OCI-LY7 (cell line): ENCODE results near the gene SFT2D1. TPM values are rescaled to one million over a fixed set of nuclear protein-coding genes. Genes with fewer than 3 reads are reported as not detected.

Experiments
- BruUV-seq: library from RNA; stranded (reverse); fragments of 400-500 nt; replicated peaks from 2 replicates; lab custom pipeline; 2021; lab: Mats Ljungman, UMichigan
- CTCF ChIA-PET: fragments of 300-600 bp; sonication (Branson Sonifier 250); formaldehyde crosslinking; loops from one replicate; lab custom pipeline; 2022; ENCODE audit warnings: antibody characterized with exemption; ENCODE audit not compliant: unreplicated experiment; lab: Charles Lee
- POLR2A ChIA-PET: fragments of 300-600 bp; sonication (Branson Sonifier 250); formaldehyde crosslinking; loops from one replicate; lab custom pipeline; 2022; ENCODE audit warnings: antibody characterized with exemption; lab: Charles Lee
- DNase-seq: peaks from one replicate; pipeline ENCODE4 v3.0.0-alpha.2; 2015; ENCODE audit warnings: low spot score
- H2AFZ ChIP-seq: fragments of 200-600 bp; sonication (generic), shearing (Covaris generic); 2 replicates; pipeline ENCODE4 v1.6.1; 2014; ENCODE audit warnings: mild to moderate bottlenecking, antibody characterized with exemption, low read length, moderate library complexity
- H3K27ac ChIP-seq: fragments of 200-600 bp; sonication (generic); 2 replicates; pipeline ENCODE4 v1.5.1; 2014; ENCODE audit warnings: mixed run types, low read depth, mild to moderate bottlenecking, moderate library complexity, low read length, inconsistent platforms; ENCODE audit not compliant: poor library complexity, severe bottlenecking
- H3K36me3 ChIP-seq: fragments of 200-600 bp; sonication (generic); 2 replicates; pipeline ENCODE4 v1.6.1; 2014; ENCODE audit warnings: mild to moderate bottlenecking, antibody characterized with exemption, low read length, moderate library complexity, mixed read lengths; ENCODE audit not compliant: insufficient read depth
- H3K4me1 ChIP-seq: fragments of 200-600 bp; sonication (generic); 2 replicates; pipeline ENCODE4 v1.5.1; 2014; ENCODE audit warnings: mild to moderate bottlenecking, low read length; ENCODE audit not compliant: insufficient read depth, poor library complexity, severe bottlenecking
- H3K4me2 ChIP-seq: fragments of 200-600 bp; sonication (generic); 2 replicates; pipeline ENCODE4 v1.6.1; 2014; ENCODE audit warnings: mild to moderate bottlenecking, low read length
- H3K4me3 ChIP-seq: fragments of 200-600 bp; sonication (generic); 2 replicates; pipeline ENCODE4 v1.5.1; 2014; ENCODE audit warnings: mild to moderate bottlenecking, low read depth, low read length; ENCODE audit not compliant: poor library complexity, severe bottlenecking
- H3K79me2 ChIP-seq: fragments of 200-600 bp; sonication (generic); 2 replicates; pipeline ENCODE4 v1.6.1; 2016; ENCODE audit warnings: low read depth, mild to moderate bottlenecking, low read length, moderate library complexity, mixed read lengths; ENCODE audit not compliant: insufficient read depth
- H3K9me2 ChIP-seq: fragments of 200-600 bp; sonication (generic); 2 replicates; pipeline ENCODE4 v1.6.1; 2016; ENCODE audit warnings: mild to moderate bottlenecking, low read length, mixed read lengths; ENCODE audit not compliant: insufficient read depth
- H3K9me3 ChIP-seq: fragments of 200-600 bp; sonication (generic); 2 replicates; pipeline ENCODE4 v1.6.1; 2014; ENCODE audit warnings: mild to moderate bottlenecking, mixed run types, low read length, mixed read lengths
- H4K20me1 ChIP-seq: fragments of 200-600 bp; sonication (generic); 2 replicates; pipeline ENCODE4 v1.6.1; 2014; ENCODE audit warnings: mild to moderate bottlenecking, antibody characterized with exemption, low read length, moderate library complexity, mixed read lengths; ENCODE audit not compliant: insufficient read depth
- EZH2phosphoT487 ChIP-seq: fragments of 200-600 bp; sonication (generic); IDR thresholded peaks from 2 replicates; pipeline ENCODE4 v1.6.1; 2018; ENCODE audit warnings: low read depth, borderline replicate concordance, mild to moderate bottlenecking, mixed run types, antibody characterized with exemption, low read length, moderate library complexity, mixed read lengths
- intact Hi-C: fragments of 100-400 bp; cut with micrococcal nuclease; formaldehyde crosslinking; loops from one replicate; pipeline ENCODE4 v1.10.0; 2022; ENCODE audit not compliant: unreplicated experiment
- total RNA-seq, 2 experiments: library from RNA; depleted of rRNA in 1 of 2; stranded (reverse); fragments of >200 nt in 1 of 2; shearing (Covaris generic) in 1 of 2; gene quantifications; 2 replicates each; pipeline ENCODE4 v1.2.3, GENCODE V29; 2014 to 2022
- TF ChIP-seq, protein P1 (sequence below): fragments of 200-600 bp; sonication (generic); conservative IDR thresholded peaks from 2 replicates; pipeline ENCODE4 v1.5.1; 2014; ENCODE audit warnings: mild to moderate bottlenecking, antibody characterized with exemption, low read length, moderate library complexity, mixed read lengths

The SFT2D1 gene
- total RNA-seq, 2 experiments from 2014 or later: 43.4 to 63.9 TPM

DNA sequence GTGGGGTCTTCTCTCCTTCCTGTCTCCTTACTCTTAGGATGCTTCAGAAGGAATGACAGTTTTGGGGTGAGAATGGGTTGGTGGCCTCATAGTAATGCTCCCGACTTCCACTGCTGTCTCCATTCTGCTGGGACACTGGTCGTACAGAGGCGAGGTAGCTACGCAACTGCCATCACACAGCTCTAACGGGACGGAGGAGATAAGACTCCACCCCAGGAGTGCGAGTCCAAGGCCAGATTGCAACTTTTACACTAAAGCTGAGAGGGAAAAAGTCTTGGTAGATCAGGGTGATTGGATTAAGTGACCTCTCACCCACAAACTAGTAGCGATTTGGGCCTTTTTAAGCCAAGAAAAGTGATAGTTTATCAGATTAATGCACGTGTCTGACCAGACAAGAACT, 32.4 kb downstream of the SFT2D1 start:
- no peak for DNase-seq
- Histone ChIP-seq H3K9me3 (no peaks in the 10 kb centered on the region), H3K27ac (no peak overlapping the region), H3K4me1 (peaks cover 20% of the 10 kb centered on the region), H3K36me3 (no peaks in the 10 kb centered on the region), H3K79me2 (no peaks in the 10 kb centered on the region), H2AFZ (no peak overlapping the region), H3K9me2 (no peaks in the 10 kb centered on the region), H3K4me2 (no peak overlapping the region), H3K4me3 (no peak overlapping the region), H4K20me1 (no peaks in the 10 kb centered on the region)
- intact Hi-C loops: no loop called here
- CTCF ChIA-PET: interaction anchor here (2.3 kb wide), 1 partner anchor 71 kb away, joined by 7 read pairs; no protein-coding TSS in a partner anchor
- no TSS peak for BruUV-seq
- TF ChIP-seq EZH2phosphoT487: no peak
- TF ChIP-seq, protein P1, sequence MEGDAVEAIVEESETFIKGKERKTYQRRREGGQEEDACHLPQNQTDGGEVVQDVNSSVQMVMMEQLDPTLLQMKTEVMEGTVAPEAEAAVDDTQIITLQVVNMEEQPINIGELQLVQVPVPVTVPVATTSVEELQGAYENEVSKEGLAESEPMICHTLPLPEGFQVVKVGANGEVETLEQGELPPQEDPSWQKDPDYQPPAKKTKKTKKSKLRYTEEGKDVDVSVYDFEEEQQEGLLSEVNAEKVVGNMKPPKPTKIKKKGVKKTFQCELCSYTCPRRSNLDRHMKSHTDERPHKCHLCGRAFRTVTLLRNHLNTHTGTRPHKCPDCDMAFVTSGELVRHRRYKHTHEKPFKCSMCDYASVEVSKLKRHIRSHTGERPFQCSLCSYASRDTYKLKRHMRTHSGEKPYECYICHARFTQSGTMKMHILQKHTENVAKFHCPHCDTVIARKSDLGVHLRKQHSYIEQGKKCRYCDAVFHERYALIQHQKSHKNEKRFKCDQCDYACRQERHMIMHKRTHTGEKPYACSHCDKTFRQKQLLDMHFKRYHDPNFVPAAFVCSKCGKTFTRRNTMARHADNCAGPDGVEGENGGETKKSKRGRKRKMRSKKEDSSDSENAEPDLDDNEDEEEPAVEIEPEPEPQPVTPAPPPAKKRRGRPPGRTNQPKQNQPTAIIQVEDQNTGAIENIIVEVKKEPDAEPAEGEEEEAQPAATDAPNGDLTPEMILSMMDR: no peak
- POLR2A ChIA-PET: interaction anchor here (0.6 to 2.1 kb wide), 10 partner anchors 9 to 171 kb away, joined by 3 to 8 read pairs (median 4); partner anchors contain the start of gene SFT2D1

DNA sequence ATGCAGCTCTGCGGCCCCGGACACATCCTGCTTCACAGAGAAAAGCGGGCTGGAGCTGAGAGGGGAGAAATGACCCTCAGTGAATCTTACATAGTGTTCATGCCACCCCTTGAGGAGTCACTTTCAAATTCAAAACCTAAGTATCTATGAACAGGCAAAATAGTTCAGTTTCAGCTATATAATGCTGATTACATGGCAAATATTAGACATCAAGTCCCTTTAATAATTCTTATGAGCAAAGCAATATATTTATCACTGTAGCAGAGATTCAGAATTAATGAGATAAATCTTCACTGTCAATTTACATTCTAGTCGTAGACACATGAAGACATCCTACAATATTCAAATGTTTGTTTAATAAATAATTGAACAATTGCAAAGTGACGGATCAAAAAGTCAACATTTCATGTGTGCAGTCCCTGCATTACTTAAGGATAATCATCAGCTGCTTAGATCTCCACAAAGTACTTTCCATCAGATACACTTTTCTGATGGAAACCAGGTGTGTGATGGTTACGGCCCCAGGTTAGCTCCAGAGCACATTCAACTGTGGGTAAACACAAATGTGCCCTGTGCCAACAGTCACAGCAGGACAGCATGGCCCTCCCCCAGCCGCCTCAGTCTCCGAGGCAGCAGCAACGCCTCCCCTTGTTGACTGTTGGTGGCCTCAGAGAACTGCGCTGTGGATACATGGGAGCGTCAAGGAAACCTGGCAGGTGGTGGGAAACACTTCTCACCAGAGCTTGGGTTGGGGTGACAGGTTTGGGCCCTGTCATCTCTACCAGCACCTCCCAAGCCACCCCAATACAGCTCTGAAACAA, 33.4 kb downstream of the SFT2D1 start:
- Histone ChIP-seq H3K4me1 (peaks cover 20% of the 10 kb centered on the region), H3K4me3 (peak overlapping the region; percentile 62), H4K20me1 (no peaks in the 10 kb centered on the region), H2AFZ (peak overlapping the region; percentile 72), H3K36me3 (no peaks in the 10 kb centered on the region), H3K9me3 (no peaks in the 10 kb centered on the region), H3K79me2 (no peaks in the 10 kb centered on the region), H3K27ac (no peak overlapping the region), H3K4me2 (peak overlapping the region; percentile 70), H3K9me2 (no peaks in the 10 kb centered on the region)
- POLR2A ChIA-PET: interaction anchor here (0.6 to 1.9 kb wide), 6 partner anchors 13 to 442 kb away, joined by 3 to 8 read pairs (median 4); no protein-coding TSS in a partner anchor
- BruUV-seq: no TSS peak
- TF ChIP-seq EZH2phosphoT487: no peak
- TF ChIP-seq, protein P1: no peak
- DNase-seq: no peak
- intact Hi-C loops: no loop called here
- CTCF ChIA-PET: no interaction called here
